WTC11 (cell line): ENCODE data around the gene LRP4.

Source experiments
- ATF1 ChIP-seq: sonication (generic); formaldehyde crosslinking; IDR thresholded peaks from 2 replicates; pipeline ENCODE4 v1.8.1; 2023; ENCODE audit warnings: mild to moderate bottlenecking, moderate library complexity, missing genetic modification reagents
- CTCF ChIP-seq: fragments of 200-600 bp; IDR thresholded peaks from 2 replicates; pipeline ENCODE4 v1.8.0; 2022; ENCODE audit warnings: antibody characterized with exemption
- IRF1 ChIP-seq: sonication (generic); formaldehyde crosslinking; IDR thresholded peaks from 2 replicates; pipeline ENCODE4 v1.8.0; 2023; ENCODE audit warnings: missing genetic modification reagents
- SP1 ChIP-seq: sonication (generic); formaldehyde crosslinking; conservative IDR thresholded peaks from 2 replicates; pipeline ENCODE4 v1.8.1; 2022; ENCODE audit warnings: missing genetic modification reagents
- ZNF396 ChIP-seq: fragments of 250-450 bp; sonication (Bioruptor Pico); IDR thresholded peaks from 2 replicates; pipeline ENCODE4 v1.8.0; 2021; ENCODE audit warnings: mild to moderate bottlenecking, moderate library complexity, borderline replicate concordance
- ZNF416 ChIP-seq: fragments of 250-450 bp; sonication (Bioruptor Pico); IDR thresholded peaks from 2 replicates; pipeline ENCODE4 v1.9.0; 2021; ENCODE audit warnings: mild to moderate bottlenecking, inconsistent platforms

GRCh38 chr11:46857666-46858065 is 60.7 kb downstream of the LRP4 start:
- TF ChIP-seq CTCF (no peak), ZNF416 (CRISPR knock-in tag) (no peak), SP1 (CRISPR knock-in tag) (no peak), ATF1 (CRISPR knock-in tag) (no peak), ZNF396 (no peak), IRF1 (CRISPR knock-in tag) (no peak)
